HAP-1 (cell line): ENCODE data around the gene RNF38.
"Not testable (repeated sequence)": the region's sequence is repeated elsewhere in the genome, so short reads cannot be mapped to it uniquely, and the experiment has no call there.

Experiments used
- DNase-seq, 2 experiments: peaks; one replicate each; pipeline ENCODE4 v3.0.0-alpha.2; 2016 to 2020; ENCODE audit warnings: low spot score in 2 of 2
- H3K27me3 ChIP-seq: fragments of 250-450 bp; sonication (Bioruptor Pico); 2 replicates; pipeline ENCODE4 v1.5.1; 2020; ENCODE audit warnings: low read depth, mild to moderate bottlenecking, moderate library complexity
- H3K36me3 ChIP-seq: fragments of 250-450 bp; sonication (Bioruptor Pico); replicated peaks from 2 replicates; pipeline ENCODE4 v1.5.1; 2020; ENCODE audit warnings: mild to moderate bottlenecking
- H3K4me1 ChIP-seq: fragments of 250-450 bp; sonication (Bioruptor Pico); 2 replicates; pipeline ENCODE4 v1.5.1; 2020; ENCODE audit warnings: mild to moderate bottlenecking
- H3K4me3 ChIP-seq: fragments of 250-450 bp; sonication (Bioruptor Pico); 2 replicates; pipeline ENCODE4 v1.5.1; 2020; ENCODE audit warnings: mild to moderate bottlenecking, moderate library complexity
- H3K9me3 ChIP-seq: fragments of 250-450 bp; sonication (Bioruptor Pico); 2 replicates; pipeline ENCODE4 v1.5.1; 2020; ENCODE audit warnings: mild to moderate bottlenecking, moderate library complexity
- in situ Hi-C: fragments of 300-500 bp; cut with MboI; formaldehyde crosslinking; loops from 3 replicates; pipeline ENCODE4 v1.14.3; 2020; ENCODE audit warnings: low sequenced_read_pairs, inconsistent platforms, mixed read lengths

Gene RNF38

DNA sequence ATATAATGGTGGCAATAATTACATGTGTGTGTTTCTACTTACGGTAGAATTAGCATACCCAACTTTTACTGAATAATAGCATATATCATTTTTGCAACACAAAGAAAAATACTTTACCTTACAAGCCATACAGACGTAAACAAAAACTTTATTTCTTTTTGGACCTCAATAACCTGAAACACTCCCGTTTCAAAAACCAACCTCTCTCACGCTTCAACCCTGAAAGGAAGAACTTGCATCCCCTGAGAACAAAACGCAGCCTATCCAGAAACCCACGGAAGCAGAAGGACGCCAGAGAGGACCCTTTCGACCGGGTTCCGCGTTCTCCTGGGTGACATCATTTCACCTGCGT is at the start of gene RNF38:
Gene RNF38 (minus strand): TSS at position 290 of the 352 bp plus-strand sequence. CDS start 161 bp downstream, at position 129.
- H3K9me3 ChIP-seq: 0 out of 2 replicates have a peak, but pooled peaks cover 2% of the 10 kb centered on the region
- H3K4me3 ChIP-seq: peak within 1 kb of the TSS; percentile 73
- no peaks in the 10 kb centered on the region for H3K27me3 ChIP-seq
- H3K36me3 ChIP-seq: no peaks in the 10 kb centered on the region
- H3K4me1 ChIP-seq: peaks cover 17% of the 10 kb centered on the region
- in situ Hi-C loops: loop anchor here (5.0 kb wide), 1 partner anchor 157 kb away; no protein-coding TSS in a partner anchor
- DNase-seq: no peak

DNA sequence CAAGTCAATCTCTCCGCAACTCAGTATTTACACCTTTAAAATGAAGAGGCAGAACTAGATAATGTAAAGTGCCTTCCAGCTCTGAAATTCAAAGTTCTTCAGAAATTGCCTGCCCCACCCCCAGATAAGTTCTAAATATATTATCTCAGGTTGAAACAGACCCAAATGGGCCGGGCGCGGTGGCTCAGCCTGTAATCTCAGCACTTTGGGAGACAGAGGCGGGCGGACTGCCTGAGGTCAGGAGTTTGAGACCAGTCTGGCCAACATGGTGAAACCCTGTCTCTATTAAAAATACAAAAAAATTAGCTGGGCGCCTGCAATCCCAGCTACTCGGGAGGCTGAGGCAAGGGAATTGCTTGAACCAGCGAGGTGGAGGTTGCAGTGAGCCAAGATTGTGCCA is 48.5 kb upstream of the RNF38 start:
- H3K36me3 ChIP-seq, H3K9me3 ChIP-seq, in situ Hi-C loops, H3K27me3 ChIP-seq, H3K4me3 ChIP-seq, DNase-seq: not testable (repeated sequence)
- H3K4me1 ChIP-seq: peaks cover 18% of the 10 kb centered on the region

DNA sequence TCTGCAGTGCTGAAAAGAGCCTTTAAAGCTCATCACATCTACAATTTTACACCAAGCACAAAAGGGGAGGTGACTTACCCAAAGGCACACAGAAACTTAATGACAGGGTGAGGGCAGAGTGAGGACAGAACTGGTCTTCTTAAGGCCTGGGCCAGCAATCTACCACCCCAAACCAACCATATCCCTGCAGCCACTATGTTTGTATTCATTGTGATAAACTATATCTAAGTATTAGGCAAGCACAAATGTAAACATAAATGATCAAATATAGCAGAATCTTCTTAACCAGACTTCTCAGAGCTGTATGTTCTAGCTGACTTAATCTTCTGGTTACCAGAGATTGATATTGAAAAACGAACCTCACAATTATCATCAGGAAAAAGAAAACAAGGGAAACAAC is 47.9 kb upstream of the RNF38 start:
- no peak overlapping the region for H3K4me3 ChIP-seq
- DNase-seq: no peak
- in situ Hi-C loops: no loop called here
- no peaks in the 10 kb centered on the region for H3K36me3 ChIP-seq
- no peaks in the 10 kb centered on the region for H3K27me3 ChIP-seq
- H3K9me3 ChIP-seq: no peaks in the 10 kb centered on the region
- H3K4me1 ChIP-seq: peaks cover 23% of the 10 kb centered on the region

DNA sequence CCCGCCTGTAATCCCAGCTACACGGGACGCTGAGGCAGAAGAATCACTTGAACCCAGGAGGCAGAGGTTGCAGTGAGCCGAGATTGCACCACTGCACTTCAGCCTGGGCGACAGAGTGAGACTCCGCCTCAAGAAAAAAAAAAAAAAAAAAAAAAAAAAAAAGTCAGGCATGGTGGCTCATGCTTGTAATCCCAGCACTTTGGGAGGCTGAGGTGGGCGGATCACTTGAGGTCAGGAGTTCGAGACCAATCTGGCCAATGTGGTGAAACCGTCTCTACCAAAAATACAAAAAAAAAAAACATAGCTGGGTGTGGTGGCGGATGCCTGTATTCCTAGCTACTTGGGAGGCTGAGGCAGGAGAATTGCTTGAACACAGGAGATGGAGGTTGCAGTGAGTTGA is 46.6 kb upstream of the RNF38 start:
- H3K4me3 ChIP-seq, DNase-seq, H3K9me3 ChIP-seq, H3K36me3 ChIP-seq, H3K27me3 ChIP-seq, in situ Hi-C loops: not testable (repeated sequence)
- peaks cover 28% of the 10 kb centered on the region for H3K4me1 ChIP-seq

DNA sequence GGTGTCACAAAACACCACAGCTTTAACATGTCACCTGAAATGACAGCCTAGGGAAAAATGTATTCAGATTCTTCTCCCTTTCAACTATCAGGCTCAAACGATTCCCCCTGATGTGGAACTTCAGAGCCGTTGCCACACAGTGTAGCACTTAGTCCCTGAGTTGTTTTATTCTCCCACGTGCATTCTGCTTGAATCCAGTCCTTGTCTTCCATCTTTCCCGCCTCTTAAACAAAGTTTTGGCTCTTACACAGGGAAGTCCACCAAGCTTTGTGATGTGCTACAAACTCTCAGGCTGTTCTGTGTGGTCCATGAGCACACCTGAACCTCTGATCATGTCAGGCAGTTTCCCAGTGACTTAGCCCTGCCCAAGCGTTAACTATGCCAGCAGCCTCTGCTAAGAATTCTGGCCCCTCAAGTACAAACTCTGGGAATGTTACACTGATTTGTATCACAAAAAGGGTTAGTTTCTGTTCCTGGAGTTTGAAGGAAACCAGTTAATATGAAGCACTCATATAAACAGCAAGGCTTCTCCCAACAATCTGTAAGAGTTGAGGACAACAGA is 45.8 kb upstream of the RNF38 start:
- H3K27me3 ChIP-seq: no peaks in the 10 kb centered on the region
- H3K36me3 ChIP-seq: no peaks in the 10 kb centered on the region
- DNase-seq: no peak
- H3K9me3 ChIP-seq: no peaks in the 10 kb centered on the region
- peaks cover 35% of the 10 kb centered on the region for H3K4me1 ChIP-seq
- in situ Hi-C loops: no loop called here
- no peak overlapping the region for H3K4me3 ChIP-seq

DNA sequence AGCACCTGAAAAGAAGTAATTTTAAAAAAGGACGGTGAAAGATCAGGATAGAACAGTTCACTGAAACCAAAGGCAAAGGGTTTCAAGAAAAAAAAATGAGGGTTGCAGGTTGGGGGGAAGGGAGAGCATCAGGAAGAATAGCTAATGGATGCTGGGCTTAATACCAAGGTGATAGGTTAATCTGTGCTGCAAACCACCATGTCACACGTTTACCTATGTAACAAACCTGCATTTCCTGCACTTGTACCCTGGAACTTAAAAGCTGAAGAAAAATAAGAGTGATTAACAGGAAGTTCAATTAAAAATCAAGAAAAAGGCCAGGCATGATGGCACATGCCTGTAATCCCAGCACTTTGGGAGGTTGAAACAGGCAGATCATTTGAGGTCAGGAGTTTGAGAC is 44.1 kb upstream of the RNF38 start:
- Histone ChIP-seq H3K9me3 (no peaks in the 10 kb centered on the region), H3K36me3 (no peaks in the 10 kb centered on the region), H3K27me3 (no peaks in the 10 kb centered on the region), H3K4me3 (no peak overlapping the region), H3K4me1 (peaks cover 36% of the 10 kb centered on the region)
- DNase-seq: no peak
- in situ Hi-C loops: loop anchor here (5.0 kb wide), 1 partner anchor 37 kb away; no protein-coding TSS in a partner anchor

DNA sequence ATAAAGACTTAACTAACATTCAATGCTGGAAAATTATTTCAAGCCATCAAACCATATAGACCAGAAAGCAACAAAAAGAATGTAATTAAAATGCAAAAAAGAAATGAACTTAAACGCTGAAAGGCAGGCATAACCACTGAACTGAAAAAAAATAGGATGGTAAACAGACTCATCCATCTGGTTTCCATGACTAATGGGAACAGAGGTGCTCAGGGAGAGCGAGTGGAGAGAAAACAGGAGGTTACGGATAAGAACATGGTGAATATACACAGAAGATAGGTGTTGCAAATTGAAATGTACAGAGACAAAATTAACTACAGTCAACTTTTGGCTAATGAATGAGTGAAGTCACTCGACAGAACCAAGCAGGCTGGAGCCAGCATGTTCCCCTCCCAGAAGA is 43.5 kb upstream of the RNF38 start:
- in situ Hi-C loops: loop anchor here (5.0 kb wide), 1 partner anchor 36 kb away; no protein-coding TSS in a partner anchor
- Histone ChIP-seq H3K36me3 (no peaks in the 10 kb centered on the region), H3K9me3 (no peaks in the 10 kb centered on the region), H3K27me3 (no peaks in the 10 kb centered on the region), H3K4me3 (no peak overlapping the region), H3K4me1 (peaks cover 40% of the 10 kb centered on the region)
- DNase-seq: no peak

DNA sequence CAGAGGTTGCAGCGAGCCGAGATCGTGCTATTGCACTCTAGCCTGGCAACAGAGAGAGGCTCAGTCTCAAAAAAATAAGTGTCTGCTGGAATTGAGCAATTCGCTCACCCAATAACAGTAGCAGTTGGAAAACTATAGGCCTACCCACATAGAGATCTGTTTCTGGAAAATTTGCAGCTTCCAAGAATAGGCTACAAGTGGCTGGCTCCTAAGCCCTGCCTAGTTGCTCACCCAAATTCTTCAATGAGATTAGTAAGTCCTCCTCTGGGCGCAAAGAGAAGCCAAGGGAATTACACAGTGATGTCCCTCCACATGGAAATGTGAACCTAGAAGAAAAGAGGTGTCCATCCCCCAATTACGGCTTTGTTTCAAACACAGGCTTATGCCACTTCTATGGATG is 42.6 kb upstream of the RNF38 start:
- H3K36me3 ChIP-seq: no peaks in the 10 kb centered on the region
- peaks cover 43% of the 10 kb centered on the region for H3K4me1 ChIP-seq
- H3K27me3 ChIP-seq: no peaks in the 10 kb centered on the region
- H3K4me3 ChIP-seq: no peak overlapping the region
- in situ Hi-C loops: loop anchor here (5.0 kb wide), 1 partner anchor 35 kb away; no protein-coding TSS in a partner anchor
- no peaks in the 10 kb centered on the region for H3K9me3 ChIP-seq
- no peak for DNase-seq

DNA sequence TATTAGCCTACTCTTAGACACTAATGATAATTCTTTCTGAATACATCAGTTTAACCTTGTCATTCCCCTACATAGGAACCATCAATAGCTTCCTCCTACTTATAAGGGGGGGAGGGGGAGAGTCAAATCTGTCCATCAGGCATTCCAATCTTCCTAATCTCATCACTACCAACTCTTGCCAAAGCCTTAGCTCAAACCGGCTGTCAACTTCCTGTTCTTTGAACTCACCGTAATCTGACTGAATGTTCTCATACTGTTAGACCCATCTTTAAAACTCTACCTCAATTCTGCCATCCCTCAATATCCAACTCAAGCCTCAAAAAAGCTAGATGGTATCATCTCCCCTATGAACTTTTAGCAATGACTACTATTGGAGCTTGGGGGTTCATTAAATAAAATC is 41.9 kb upstream of the RNF38 start:
- no peaks in the 10 kb centered on the region for H3K9me3 ChIP-seq
- in situ Hi-C loops: loop anchor here (5.0 kb wide), 1 partner anchor 35 kb away; no protein-coding TSS in a partner anchor
- DNase-seq: no peak
- no peak overlapping the region for H3K4me3 ChIP-seq
- H3K27me3 ChIP-seq: no peaks in the 10 kb centered on the region
- peaks cover 41% of the 10 kb centered on the region for H3K4me1 ChIP-seq
- no peaks in the 10 kb centered on the region for H3K36me3 ChIP-seq

DNA sequence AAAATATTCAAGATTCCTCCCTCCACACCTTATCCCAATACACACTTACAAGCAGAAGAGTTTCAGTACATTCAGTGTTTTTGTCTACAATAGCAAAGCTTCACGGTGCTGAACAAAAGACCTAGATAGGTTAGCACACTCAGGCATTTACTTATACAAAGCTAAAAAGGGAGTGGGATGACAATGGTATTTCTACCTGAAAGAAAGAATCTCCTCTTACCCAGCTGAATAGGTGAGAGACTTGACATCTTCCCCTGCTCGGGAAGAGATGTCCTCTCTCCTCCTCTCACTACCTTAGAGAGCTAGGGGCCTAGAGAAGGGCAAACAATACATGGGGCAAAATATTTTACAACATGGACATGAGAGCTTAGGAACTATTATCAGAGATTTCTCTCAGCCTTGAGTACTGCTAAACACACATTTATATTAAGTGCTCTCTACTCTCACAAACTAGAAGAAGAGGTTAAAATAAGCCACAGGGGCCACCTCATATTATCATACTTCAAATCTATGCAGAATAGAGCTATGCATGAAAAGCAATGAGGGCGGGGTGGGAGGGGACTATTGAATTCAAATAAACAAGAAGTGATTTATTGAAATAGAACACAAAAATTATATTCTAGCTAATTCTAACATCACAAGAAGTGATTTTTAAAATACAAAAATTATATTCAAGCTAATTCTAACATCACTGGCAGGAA is 38.6 kb upstream of the RNF38 start:
- in situ Hi-C loops: no loop called here
- Histone ChIP-seq H3K36me3 (no peaks in the 10 kb centered on the region), H3K4me1 (peaks cover 31% of the 10 kb centered on the region), H3K4me3 (no peak overlapping the region), H3K27me3 (no peaks in the 10 kb centered on the region), H3K9me3 (no peaks in the 10 kb centered on the region)
- no peak for DNase-seq

DNA sequence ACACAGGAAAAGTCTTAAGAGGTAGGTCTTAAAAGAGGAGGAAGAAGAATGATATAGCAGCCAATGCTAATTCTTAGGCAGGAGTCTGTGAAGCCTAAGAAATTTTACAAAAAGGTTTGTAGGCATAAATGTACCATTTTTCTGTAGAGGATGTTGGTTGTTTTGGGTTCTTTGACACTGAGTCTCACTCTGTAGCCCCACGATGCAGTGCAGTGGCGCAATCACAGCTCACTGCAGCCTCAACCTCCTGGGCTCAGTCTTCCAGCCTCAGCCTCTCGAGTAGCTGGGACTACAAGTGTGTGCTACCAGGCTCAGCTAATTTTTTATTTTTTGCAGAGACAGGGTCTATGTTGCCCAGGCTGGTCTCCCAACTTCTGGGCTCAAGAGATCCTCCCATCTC is 37.7 kb upstream of the RNF38 start:
- Histone ChIP-seq H3K9me3 (no peaks in the 10 kb centered on the region), H3K4me1 (peaks cover 25% of the 10 kb centered on the region), H3K27me3 (no peaks in the 10 kb centered on the region), H3K4me3 (no peak overlapping the region), H3K36me3 (no peaks in the 10 kb centered on the region)
- no peak for DNase-seq
- in situ Hi-C loops: no loop called here

DNA sequence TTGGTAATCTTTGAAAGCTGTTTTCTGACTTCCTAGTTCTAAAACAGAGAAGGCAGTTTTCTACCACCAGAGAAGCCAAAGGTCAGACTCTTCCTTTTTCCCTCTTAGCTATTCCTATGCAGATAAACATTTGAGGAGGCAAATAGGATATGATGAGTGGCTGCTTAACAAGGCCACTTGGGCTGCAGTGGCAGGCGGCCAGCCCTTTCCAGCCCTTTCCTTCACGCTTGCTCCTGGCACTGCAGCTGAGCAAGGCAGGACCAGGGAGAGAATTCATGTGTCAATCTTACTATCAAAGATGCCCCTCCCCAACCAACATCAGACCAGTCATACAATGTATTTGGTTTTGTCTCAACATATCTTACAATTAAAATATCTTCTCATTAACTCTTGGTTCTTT is 36.8 kb upstream of the RNF38 start:
- H3K9me3 ChIP-seq: no peaks in the 10 kb centered on the region
- in situ Hi-C loops: no loop called here
- no peaks in the 10 kb centered on the region for H3K27me3 ChIP-seq
- no peaks in the 10 kb centered on the region for H3K36me3 ChIP-seq
- no peak overlapping the region for H3K4me3 ChIP-seq
- peaks cover 22% of the 10 kb centered on the region for H3K4me1 ChIP-seq
- DNase-seq: no peak

DNA sequence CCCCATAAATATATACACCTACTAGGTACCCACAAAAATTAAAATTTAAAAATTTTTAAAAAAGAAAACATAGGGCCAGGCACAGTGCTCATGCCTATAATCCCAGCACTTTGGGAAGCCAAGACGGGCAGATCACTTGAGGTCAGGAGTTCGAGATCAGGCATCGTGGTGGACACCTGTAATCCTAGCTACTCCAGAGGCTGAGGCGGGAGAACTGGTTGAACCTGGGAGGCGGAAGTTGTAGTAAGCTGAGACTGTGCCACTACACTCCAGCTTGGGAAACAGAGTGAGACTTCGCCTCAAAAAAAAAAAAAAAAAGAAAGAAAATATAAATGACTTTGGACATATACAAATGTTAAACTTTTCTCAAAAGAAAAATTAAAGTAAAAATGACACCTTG is 33.3 kb upstream of the RNF38 start:
- no peak overlapping the region for H3K4me3 ChIP-seq
- DNase-seq: no peak
- in situ Hi-C loops: no loop called here

DNA sequence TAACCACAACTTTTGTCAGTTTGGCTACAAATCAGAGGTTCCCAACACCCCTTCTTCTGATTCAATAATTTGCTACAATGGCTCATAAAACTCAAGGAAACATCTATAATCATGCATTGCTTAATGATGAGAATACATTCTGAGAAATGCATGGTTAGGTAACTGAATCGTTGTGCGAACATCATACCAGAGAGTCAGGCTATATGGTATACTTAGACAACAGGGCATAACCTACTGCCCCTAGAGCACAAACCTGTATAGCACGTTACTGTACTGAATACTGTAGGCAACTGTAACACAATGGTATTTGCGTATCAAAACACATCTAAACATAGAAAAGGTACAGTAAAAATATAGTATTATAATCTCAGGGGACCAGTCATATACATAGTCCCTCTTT is 31.0 kb upstream of the RNF38 start:
- Histone ChIP-seq H3K4me1 (peaks cover 17% of the 10 kb centered on the region), H3K9me3 (no peaks in the 10 kb centered on the region), H3K4me3 (no peak overlapping the region), H3K36me3 (no peaks in the 10 kb centered on the region), H3K27me3 (no peaks in the 10 kb centered on the region)
- no peak for DNase-seq
- in situ Hi-C loops: no loop called here

More for the DNA sequence above, 33.3 kb upstream of the RNF38 start:
- Histone ChIP-seq H3K9me3 (no peaks in the 10 kb centered on the region), H3K27me3 (no peaks in the 10 kb centered on the region), H3K36me3 (no peaks in the 10 kb centered on the region), H3K4me1 (peaks cover 18% of the 10 kb centered on the region)
